ENCODE measurements around the gene ATP1B2.

Gene ATP1B2

GRCh38 chr17:7654832-7655540 is 4.3 kb downstream of the ATP1B2 start:
- no peak overlapping the region for H3K4me3 ChIP-seq (ENCODE audit: low read depth, low read length)
- H3K36me3 ChIP-seq (ENCODE audit: insufficient read depth, low read length), result no peaks in the 10 kb centered on the region
- no peak overlapping the region for H2AFZ ChIP-seq (ENCODE audit: low read length, unreplicated experiment)
- peaks cover 5% of the 10 kb centered on the region for H3K4me1 ChIP-seq (ENCODE audit: control insufficient read depth, insufficient read depth, low read length, unreplicated experiment)
- H3K27me3 ChIP-seq (ENCODE audit: insufficient read depth, low read length), result peaks cover 42% of the 10 kb centered on the region
- no peak overlapping the region for H3K27ac ChIP-seq (ENCODE audit: low read depth, low read length)
- H3K79me2 ChIP-seq (ENCODE audit: control insufficient read depth, insufficient read depth, low read length, unreplicated experiment), result no peaks in the 10 kb centered on the region

- Histone ChIP-seq H3K27me3 (ENCODE audit: insufficient read depth, low read length) (peaks cover 37% of the 10 kb centered on the region), H3K27ac (ENCODE audit: low read depth, low read length) (no peak overlapping the region), H3K79me2 (ENCODE audit: control insufficient read depth, insufficient read depth, low read length, unreplicated experiment) (no peaks in the 10 kb centered on the region), H3K4me1 (ENCODE audit: control insufficient read depth, insufficient read depth, low read length, unreplicated experiment) (peaks cover 5% of the 10 kb centered on the region), H3K36me3 (ENCODE audit: insufficient read depth, low read length) (no peaks in the 10 kb centered on the region), H3K4me3 (ENCODE audit: low read depth, low read length) (no peak overlapping the region), H2AFZ (ENCODE audit: low read length, unreplicated experiment) (no peak overlapping the region)
These were observed 4.8 kb downstream of the ATP1B2 start for GRCh38 chr17:7655541-7655840.

GRCh38 chr17:7656958-7657609 is 6.4 kb downstream of the ATP1B2 start:
- Histone ChIP-seq H3K79me2 (ENCODE audit: control insufficient read depth, insufficient read depth, low read length, unreplicated experiment) (no peaks in the 10 kb centered on the region), H3K27ac (ENCODE audit: low read depth, low read length) (no peak overlapping the region), H3K4me3 (ENCODE audit: low read depth, low read length) (no peak overlapping the region), H3K27me3 (ENCODE audit: insufficient read depth, low read length) (peaks cover 21% of the 10 kb centered on the region), H2AFZ (ENCODE audit: low read length, unreplicated experiment) (no peak overlapping the region), H3K4me1 (ENCODE audit: control insufficient read depth, insufficient read depth, low read length, unreplicated experiment) (no peaks in the 10 kb centered on the region), H3K36me3 (ENCODE audit: insufficient read depth, low read length) (no peaks in the 10 kb centered on the region)

- Histone ChIP-seq H3K4me3 (ENCODE audit: low read depth, low read length) (no peak overlapping the region), H2AFZ (ENCODE audit: low read length, unreplicated experiment) (no peak overlapping the region), H3K4me1 (ENCODE audit: control insufficient read depth, insufficient read depth, low read length, unreplicated experiment) (no peaks in the 10 kb centered on the region), H3K79me2 (ENCODE audit: control insufficient read depth, insufficient read depth, low read length, unreplicated experiment) (no peaks in the 10 kb centered on the region), H3K27ac (ENCODE audit: low read depth, low read length) (no peak overlapping the region), H3K36me3 (ENCODE audit: insufficient read depth, low read length) (0 out of 2 replicates have a peak, but pooled peaks cover 4% of the 10 kb centered on the region), H3K27me3 (ENCODE audit: insufficient read depth, low read length) (no peaks in the 10 kb centered on the region)
These were observed 17.1 kb downstream of the ATP1B2 start for GRCh38 chr17:7667656-7668406.

GRCh38 chr17:7668482-7668881 is 17.8 kb downstream of the ATP1B2 start:
- no peaks in the 10 kb centered on the region for H3K4me1 ChIP-seq (ENCODE audit: control insufficient read depth, insufficient read depth, low read length, unreplicated experiment)
- no peak overlapping the region for H3K4me3 ChIP-seq (ENCODE audit: low read depth, low read length)
- H2AFZ ChIP-seq (ENCODE audit: low read length, unreplicated experiment), result no peak overlapping the region
- H3K27me3 ChIP-seq (ENCODE audit: insufficient read depth, low read length), result no peaks in the 10 kb centered on the region
- H3K79me2 ChIP-seq (ENCODE audit: control insufficient read depth, insufficient read depth, low read length, unreplicated experiment), result no peaks in the 10 kb centered on the region
- H3K36me3 ChIP-seq (ENCODE audit: insufficient read depth, low read length), result peaks cover 10% of the 10 kb centered on the region
- no peak overlapping the region for H3K27ac ChIP-seq (ENCODE audit: low read depth, low read length)

- Histone ChIP-seq H3K4me3 (ENCODE audit: low read depth, low read length) (no peak overlapping the region), H2AFZ (ENCODE audit: low read length, unreplicated experiment) (no peak overlapping the region), H3K79me2 (ENCODE audit: control insufficient read depth, insufficient read depth, low read length, unreplicated experiment) (no peaks in the 10 kb centered on the region), H3K36me3 (ENCODE audit: insufficient read depth, low read length) (peaks cover 32% of the 10 kb centered on the region), H3K4me1 (ENCODE audit: control insufficient read depth, insufficient read depth, low read length, unreplicated experiment) (no peaks in the 10 kb centered on the region), H3K27me3 (ENCODE audit: insufficient read depth, low read length) (no peaks in the 10 kb centered on the region), H3K27ac (ENCODE audit: low read depth, low read length) (no peak overlapping the region)
These were observed 22.5 kb downstream of the ATP1B2 start for GRCh38 chr17:7673239-7673638.

GRCh38 chr17:7674934-7675333 is 24.2 kb downstream of the ATP1B2 start:
- Histone ChIP-seq H3K27me3 (ENCODE audit: insufficient read depth, low read length) (no peaks in the 10 kb centered on the region), H3K27ac (ENCODE audit: low read depth, low read length) (no peak overlapping the region), H2AFZ (ENCODE audit: low read length, unreplicated experiment) (no peak overlapping the region), H3K4me1 (ENCODE audit: control insufficient read depth, insufficient read depth, low read length, unreplicated experiment) (no peaks in the 10 kb centered on the region), H3K4me3 (ENCODE audit: low read depth, low read length) (no peak overlapping the region), H3K79me2 (ENCODE audit: control insufficient read depth, insufficient read depth, low read length, unreplicated experiment) (no peaks in the 10 kb centered on the region), H3K36me3 (ENCODE audit: insufficient read depth, low read length) (peaks cover 32% of the 10 kb centered on the region)

GRCh38 chr17:7676533-7676932 is 25.8 kb downstream of the ATP1B2 start:
- Histone ChIP-seq H3K79me2 (ENCODE audit: control insufficient read depth, insufficient read depth, low read length, unreplicated experiment) (no peaks in the 10 kb centered on the region), H3K4me3 (ENCODE audit: low read depth, low read length) (no peak overlapping the region), H2AFZ (ENCODE audit: low read length, unreplicated experiment) (no peak overlapping the region), H3K27ac (ENCODE audit: low read depth, low read length) (no peak overlapping the region), H3K36me3 (ENCODE audit: insufficient read depth, low read length) (peaks cover 27% of the 10 kb centered on the region), H3K4me1 (ENCODE audit: control insufficient read depth, insufficient read depth, low read length, unreplicated experiment) (no peaks in the 10 kb centered on the region), H3K27me3 (ENCODE audit: insufficient read depth, low read length) (no peaks in the 10 kb centered on the region)

GRCh38 chr17:7677388-7678067 is 26.8 kb downstream of the ATP1B2 start:
- H3K27me3 ChIP-seq (ENCODE audit: insufficient read depth, low read length), result no peaks in the 10 kb centered on the region
- H2AFZ ChIP-seq (ENCODE audit: low read length, unreplicated experiment), result no peak overlapping the region
- no peak overlapping the region for H3K27ac ChIP-seq (ENCODE audit: low read depth, low read length)
- H3K79me2 ChIP-seq (ENCODE audit: control insufficient read depth, insufficient read depth, low read length, unreplicated experiment), result peaks cover 3% of the 10 kb centered on the region
- no peak overlapping the region for H3K4me3 ChIP-seq (ENCODE audit: low read depth, low read length)
- no peaks in the 10 kb centered on the region for H3K4me1 ChIP-seq (ENCODE audit: control insufficient read depth, insufficient read depth, low read length, unreplicated experiment)
- peaks cover 27% of the 10 kb centered on the region for H3K36me3 ChIP-seq (ENCODE audit: insufficient read depth, low read length)

- Histone ChIP-seq H3K4me1 (ENCODE audit: control insufficient read depth, insufficient read depth, low read length, unreplicated experiment) (peaks cover 16% of the 10 kb centered on the region), H2AFZ (ENCODE audit: low read length, unreplicated experiment) (peak overlapping the region; percentile 16), H3K27ac (ENCODE audit: low read depth, low read length) (peak overlapping the region; percentile 98), H3K79me2 (ENCODE audit: control insufficient read depth, insufficient read depth, low read length, unreplicated experiment) (peaks cover 51% of the 10 kb centered on the region), H3K4me3 (ENCODE audit: low read depth, low read length) (peak overlapping the region; percentile 90), H3K36me3 (ENCODE audit: insufficient read depth, low read length) (no peaks in the 10 kb centered on the region), H3K27me3 (ENCODE audit: insufficient read depth, low read length) (no peaks in the 10 kb centered on the region)
These were observed 34.3 kb downstream of the ATP1B2 start for GRCh38 chr17:7684851-7685532.

Data from ACC112 (cell line).